Body of pancreas (tissue), 4 donors: ENCODE results near the gene COA8.

Experiments
- POLR2A ChIP-seq, 3 donors: fragments of 450-650 bp; IDR thresholded peaks; one replicate each; pipeline ENCODE4 v1.6.1; 2016; ENCODE audit warnings: antibody characterized with exemption in 3 of 3, mild to moderate bottlenecking in 2 of 3
- TF ChIP-seq, protein P1 (sequence below), 7 experiments: fragments of 450-650 bp in 4 of 7; fragments of 200-600 bp in 3 of 7; sonication (generic) in 3 of 7; IDR thresholded peaks; one replicate each; pipeline ENCODE4 v1.5.1; 2016 to 2019; ENCODE audit warnings: antibody characterized with exemption in 7 of 7

DNA sequence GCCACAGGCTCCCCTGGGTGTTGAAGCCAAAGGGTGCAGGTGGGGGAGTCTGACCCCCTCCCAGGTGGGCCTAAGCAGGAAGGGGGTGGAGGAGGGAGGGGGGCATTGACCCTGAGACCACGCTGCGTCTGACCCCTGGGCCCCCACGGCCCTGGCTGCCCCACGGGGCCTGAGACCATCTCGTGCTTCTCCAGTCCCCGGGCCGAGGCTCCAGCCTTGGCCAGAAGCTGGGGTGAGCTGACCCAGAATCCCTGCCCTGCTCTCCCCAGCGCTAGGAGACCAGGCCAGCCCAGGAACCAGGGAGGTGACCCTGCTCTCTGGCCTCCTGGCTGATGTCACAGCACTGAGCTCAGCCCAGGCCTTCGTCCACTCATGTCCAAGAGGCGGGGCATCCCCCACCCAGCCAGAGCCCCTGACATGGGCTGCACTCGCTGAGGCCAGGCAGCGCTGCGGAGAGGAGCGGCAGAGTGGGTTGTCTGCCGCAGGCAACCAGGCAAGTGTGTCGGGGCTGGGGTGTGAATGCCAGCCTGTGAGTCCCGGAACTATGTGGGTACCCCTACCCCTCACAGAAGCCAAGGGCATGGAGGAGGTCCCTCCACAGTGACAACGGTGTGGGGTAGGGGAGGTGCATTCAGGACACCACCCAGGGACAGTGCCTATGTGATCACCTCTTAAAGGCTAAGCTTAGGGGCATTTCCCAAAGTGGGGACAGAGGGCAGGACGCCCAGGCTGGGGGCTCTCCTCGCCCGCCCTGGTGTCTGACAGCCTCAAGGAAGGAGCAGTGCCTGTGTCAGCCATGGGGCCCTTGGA is 27.5 kb upstream of the COA8 start:
- TF ChIP-seq, protein P1, sequence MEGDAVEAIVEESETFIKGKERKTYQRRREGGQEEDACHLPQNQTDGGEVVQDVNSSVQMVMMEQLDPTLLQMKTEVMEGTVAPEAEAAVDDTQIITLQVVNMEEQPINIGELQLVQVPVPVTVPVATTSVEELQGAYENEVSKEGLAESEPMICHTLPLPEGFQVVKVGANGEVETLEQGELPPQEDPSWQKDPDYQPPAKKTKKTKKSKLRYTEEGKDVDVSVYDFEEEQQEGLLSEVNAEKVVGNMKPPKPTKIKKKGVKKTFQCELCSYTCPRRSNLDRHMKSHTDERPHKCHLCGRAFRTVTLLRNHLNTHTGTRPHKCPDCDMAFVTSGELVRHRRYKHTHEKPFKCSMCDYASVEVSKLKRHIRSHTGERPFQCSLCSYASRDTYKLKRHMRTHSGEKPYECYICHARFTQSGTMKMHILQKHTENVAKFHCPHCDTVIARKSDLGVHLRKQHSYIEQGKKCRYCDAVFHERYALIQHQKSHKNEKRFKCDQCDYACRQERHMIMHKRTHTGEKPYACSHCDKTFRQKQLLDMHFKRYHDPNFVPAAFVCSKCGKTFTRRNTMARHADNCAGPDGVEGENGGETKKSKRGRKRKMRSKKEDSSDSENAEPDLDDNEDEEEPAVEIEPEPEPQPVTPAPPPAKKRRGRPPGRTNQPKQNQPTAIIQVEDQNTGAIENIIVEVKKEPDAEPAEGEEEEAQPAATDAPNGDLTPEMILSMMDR (IDR thresholded peaks at IDR 0.05) = no peak
- TF ChIP-seq POLR2A (IDR thresholded peaks at IDR 0.05) = no peak
